HS-27A (cell line): Measurements from ENCODE around the gene PGK1.
"Not testable (repeated sequence)": the region's sequence is repeated elsewhere in the genome, so short reads cannot be mapped to it uniquely, and the experiment has no call there.

Experiments
- DNase-seq: peaks from one replicate; pipeline ENCODE4 v3.0.0-alpha.2; 2012; ENCODE audit warnings: low read depth, missing footprints

PGK1 gene

DNA sequence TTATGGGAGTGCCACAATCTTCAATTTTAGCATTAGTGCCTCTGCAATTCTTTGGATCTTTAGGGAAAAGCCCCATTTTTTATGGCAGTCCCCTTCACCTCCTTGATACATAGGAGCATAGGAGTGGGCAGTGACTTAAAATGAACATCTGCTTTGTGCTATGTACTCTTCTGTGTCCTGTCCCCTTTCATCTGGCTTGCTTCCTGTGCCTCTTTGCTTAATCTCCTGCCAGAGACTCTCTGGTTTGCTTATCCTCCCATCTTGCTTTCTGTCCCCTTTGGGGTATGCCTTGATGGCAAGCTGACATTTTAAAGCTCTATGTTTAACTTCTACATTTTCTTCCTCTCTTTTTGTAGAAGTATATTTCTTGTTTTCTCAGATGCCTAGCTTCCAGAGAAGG lies 12.3 kb downstream of the PGK1 start:
- no peak for DNase-seq

DNA sequence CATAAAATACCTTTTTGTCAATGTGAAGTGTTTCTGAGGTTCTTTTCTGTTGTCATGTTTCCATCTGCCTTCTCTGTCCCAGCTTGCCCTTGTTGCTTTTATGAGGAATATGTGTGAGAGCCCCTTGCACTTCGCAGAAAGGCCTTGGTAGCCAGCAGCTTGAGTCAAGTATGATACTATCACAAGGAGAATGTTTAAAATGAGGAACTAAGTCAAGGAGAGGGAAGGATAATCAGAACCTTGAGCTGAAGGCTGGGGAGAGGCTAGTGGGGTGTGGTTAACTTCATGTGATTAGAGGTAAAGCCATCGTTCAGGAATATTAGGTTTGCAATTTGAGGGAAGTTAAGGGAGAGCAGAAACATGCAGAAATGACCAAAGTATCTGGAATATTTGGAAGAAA lies 12.7 kb downstream of the PGK1 start:
- no peak for DNase-seq

DNA sequence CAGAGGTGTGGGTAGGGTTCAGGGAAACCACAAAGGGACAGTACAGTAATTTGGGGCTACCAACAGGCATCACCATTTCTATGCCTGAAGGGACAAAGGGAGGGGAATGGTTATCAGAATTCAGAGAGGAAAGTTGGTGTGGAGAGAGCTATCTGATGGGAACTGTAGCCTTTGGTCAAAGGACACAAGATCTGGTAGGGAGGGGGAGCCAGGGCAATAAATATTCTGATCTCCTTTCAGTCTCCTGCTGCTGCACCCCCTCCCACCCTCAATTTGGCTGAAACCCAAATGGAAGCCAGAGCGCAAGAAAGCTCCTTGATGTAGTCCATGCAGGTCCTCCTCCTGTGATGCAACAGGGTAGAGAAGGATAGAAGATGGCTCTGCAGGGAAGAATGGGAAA lies 14.6 kb downstream of the PGK1 start:
- DNase-seq = no peak

DNA sequence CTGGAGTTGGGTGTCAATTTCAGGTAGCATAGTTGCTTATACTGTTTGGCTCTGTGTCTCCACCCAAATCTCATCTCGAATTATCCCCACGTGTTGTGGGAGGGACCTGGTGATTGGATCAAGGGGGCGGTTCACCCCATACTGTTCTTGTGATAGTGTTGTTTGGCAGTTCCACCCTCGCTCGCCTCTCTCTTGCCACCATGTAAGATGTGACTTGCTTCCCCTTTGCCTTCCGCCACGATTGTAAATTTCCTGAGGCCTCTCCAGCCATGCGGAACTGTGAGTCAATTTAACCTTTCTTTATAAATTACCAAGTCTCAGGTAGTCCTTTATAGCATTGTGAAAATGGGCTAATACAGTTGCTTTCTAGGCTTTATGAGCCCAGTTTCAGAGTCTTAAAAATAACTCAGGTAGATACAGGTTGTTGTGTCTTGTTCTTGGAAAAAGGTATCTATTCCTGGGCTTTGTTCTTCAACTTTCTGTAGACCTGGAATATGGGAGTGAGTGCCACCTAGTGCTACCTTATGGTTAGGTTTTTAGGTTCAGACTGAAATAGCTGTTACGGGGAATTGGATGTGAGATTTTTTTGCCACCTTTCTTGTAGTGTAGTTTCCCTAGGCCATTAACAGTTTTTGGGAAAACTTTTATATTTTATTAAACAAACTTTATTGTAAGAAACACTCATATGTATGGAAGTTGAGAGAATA lies 15.6 kb downstream of the PGK1 start:
- no peak for DNase-seq

DNA sequence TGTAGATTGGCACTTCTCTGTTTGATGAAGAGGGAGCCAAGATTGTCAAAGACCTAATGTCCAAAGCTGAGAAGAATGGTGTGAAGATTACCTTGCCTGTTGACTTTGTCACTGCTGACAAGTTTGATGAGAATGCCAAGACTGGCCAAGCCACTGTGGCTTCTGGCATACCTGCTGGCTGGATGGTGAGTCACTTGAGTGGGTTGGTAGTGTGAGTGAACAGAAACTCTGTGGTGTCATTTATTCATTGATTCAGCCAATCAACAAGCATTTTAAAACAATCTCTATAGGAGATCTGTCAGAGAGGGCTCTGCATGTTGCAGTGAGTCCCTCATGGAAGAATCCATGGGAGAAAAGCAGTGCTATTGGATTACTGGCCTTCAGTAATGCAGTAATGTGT lies 19.1 kb downstream of the PGK1 start:
- no peak for DNase-seq

DNA sequence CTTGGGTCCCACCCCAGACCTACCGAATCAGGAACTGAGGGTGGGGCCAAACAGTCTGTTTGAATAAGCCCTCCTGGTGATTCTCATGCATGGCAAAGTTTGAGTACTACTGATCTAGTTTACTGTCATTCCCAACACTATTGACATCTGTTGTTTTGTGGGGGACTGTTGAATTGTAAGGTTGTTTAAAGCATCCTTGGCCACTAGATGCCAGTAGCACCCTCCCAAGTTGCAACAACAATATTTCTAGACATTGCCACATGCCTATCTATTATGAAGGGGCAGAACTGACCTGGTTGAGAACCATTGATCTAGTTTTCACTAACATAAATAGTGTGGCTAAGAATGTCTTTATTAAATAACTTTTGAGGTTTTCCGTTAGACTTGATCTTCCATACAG lies 20.3 kb downstream of the PGK1 start:
- no peak for DNase-seq

DNA sequence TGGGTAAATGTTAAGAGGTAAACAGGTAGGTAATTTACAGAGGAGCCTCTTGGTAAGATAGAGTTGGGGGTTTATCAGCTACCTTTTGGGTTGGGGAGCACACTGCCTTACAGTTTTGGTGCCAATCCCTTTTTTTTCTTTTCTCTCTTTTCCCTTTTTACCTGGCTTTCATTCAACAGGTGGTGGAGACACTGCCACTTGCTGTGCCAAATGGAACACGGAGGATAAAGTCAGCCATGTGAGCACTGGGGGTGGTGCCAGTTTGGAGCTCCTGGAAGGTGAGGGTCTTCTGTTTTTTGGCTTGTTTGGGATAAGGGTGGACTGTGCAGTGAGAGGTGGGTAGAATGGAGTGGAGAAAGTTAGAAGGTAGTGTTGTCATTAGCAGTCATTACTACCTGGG lies 21.1 kb downstream of the PGK1 start:
- no peak for DNase-seq

DNA sequence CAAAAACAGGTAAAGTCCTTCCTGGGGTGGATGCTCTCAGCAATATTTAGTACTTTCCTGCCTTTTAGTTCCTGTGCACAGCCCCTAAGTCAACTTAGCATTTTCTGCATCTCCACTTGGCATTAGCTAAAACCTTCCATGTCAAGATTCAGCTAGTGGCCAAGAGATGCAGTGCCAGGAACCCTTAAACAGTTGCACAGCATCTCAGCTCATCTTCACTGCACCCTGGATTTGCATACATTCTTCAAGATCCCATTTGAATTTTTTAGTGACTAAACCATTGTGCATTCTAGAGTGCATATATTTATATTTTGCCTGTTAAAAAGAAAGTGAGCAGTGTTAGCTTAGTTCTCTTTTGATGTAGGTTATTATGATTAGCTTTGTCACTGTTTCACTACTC lies 21.7 kb downstream of the PGK1 start:
- not testable (repeated sequence) for DNase-seq

DNA sequence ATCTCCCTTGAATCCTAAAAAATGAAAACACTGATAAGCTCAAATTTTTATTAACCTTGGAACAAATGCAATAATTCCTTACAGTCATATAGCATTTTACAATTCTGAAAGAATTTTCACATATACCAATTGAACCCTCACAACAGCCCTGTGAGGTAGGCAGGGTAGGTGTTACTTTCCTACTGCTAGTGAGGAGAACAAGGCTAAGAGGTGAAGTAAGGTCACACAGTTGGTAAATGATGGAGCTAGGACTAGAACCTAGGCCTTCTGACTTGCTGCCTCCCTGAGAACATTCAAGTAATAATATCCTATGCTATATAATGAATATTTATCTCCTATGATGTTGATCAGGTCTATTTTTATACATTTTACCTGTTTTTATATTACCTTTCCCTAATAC lies 25.7 kb downstream of the PGK1 start:
- no peak for DNase-seq

DNA sequence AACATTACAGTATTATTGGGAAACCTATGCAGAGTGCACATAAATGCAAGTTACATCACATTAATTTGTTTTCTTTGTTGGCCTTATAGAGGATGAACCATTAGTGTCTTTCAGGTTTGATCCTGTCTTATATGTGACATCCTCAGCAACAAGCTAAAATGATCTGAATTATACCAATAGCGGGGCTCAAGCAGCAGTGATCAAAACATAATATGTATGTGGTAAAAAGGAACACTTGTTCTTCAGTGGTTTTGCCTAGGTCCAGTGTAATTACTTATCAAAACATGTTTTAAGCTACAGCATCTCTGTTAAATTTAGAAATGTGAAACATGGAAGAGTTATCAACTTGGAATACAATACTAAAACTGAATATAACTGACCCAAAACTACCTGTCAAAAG lies 26.3 kb downstream of the PGK1 start:
- DNase-seq = no peak

DNA sequence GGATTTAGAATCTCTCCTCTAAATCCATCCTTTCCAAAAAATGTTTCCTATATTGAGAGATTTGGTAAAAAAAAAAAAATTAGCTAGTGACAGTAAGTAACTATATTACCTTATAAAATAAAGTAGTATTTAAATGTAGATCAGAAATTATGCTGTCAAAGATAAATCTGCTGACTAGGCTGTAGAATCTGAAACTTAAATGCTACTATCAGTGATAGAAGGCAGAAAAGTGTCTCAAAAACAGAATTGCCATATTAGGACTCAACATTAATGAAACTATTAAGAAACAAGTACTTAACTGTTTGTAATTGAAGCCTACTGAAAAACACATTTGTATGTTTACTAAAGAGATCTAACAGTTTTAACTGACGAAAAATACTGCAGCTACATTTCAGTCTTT lies 27.1 kb downstream of the PGK1 start:
- no peak for DNase-seq

DNA sequence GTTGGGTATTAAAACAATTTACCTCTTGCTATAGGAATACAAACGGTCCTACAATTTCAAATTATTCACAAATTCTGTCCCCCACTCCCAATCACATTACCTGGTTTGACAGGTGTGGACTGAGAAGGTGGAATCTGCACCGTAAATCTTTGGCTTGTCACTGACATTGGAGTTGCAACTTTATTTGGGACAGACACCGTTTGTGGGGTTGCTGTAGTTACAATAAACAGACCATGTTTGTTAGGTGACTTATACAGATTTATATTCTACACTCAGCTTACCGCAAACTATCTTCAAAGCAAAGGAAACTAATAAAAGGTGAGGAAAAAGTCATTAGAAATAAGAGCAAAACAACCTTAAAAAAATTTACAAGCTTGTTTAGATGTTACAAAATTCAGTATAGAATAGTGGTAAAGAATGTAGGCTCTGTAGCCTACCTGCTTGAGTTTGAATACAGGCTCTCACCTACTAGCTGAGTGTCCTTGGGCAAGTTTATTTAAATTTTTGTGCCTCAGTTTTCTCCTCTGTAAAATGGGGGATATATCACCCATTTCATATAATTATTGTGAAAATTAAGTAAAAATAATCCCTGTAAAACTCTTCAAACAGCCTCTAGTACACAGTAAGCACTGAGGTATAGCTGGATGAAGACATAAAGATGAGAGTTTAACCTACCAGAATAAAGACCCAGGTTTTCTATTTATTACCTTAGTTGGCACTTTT lies 29.4 kb downstream of the PGK1 start:
- no peak for DNase-seq

DNA sequence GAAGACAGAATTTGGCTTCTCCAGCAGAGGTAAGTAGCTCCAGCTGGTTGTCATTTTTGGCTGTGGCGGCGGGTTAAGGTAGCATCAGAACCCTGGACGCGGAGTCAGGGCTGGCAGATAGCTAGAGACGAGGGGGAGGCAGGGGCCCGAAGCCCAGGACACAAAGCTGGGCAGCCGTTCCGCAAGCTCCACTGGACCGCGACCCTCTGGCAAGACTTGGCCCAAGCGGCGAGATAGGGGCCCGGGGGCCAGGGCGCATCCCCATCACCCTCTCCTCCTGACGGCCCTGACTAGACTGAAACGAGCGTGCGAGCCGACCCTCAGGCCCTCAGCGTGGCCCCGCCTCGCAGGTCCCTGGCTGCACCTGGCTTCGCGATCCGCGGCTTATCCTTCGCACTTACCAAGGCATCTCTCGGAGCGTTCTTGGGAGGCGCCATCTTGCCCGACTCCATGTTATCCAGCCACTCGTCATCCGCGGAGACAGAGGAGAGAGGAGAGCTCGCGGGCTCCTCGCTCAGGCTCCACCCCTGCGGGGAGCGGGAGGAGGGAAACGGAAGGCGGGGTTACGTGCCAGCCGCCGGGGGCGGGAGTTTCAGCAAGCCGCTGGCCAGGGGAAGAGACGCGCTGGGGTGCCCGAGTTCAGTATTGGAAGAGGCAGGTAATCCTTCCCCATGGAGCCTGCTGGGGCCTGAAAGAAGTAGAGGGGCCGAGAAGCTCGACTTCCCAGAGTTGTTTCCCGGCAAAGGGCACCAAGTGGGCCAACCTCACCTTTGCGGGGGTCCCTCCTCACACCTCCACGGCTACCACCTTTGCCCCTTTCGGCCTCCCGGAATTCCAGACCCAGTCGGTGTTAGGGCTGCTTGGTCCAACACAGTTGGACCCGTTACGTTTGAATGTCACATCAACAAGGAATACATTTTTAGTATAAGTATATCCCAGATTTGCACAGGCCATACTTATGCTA lies 35.4 kb downstream of the PGK1 start, which contains the start of gene TAF9B:
TSS of gene TAF9B (minus strand) at position 491 of the 964 bp plus-strand sequence. CDS start at position 452, 39 bp downstream.
- peak; percentile 51 for DNase-seq

DNA sequence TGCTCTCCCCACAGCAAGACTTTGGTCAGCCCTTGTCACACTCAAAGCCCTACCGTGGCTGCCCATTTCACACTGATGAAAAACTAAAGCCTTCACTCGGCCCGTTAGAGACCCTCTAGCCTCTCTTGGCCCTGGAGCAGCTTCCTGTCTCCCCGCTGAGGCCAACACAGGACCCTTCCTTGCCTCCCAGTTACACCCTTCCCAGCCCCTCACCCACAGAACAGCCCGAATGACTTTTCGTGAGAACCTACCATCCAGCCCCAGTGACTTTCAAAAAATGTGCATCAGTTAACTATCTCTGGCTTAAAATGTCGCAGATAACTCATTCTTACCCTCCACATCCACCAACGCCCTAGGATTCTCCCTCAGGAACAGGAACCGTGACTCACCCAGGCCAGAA lies 36.2 kb downstream of the PGK1 start:
- no peak for DNase-seq

DNA sequence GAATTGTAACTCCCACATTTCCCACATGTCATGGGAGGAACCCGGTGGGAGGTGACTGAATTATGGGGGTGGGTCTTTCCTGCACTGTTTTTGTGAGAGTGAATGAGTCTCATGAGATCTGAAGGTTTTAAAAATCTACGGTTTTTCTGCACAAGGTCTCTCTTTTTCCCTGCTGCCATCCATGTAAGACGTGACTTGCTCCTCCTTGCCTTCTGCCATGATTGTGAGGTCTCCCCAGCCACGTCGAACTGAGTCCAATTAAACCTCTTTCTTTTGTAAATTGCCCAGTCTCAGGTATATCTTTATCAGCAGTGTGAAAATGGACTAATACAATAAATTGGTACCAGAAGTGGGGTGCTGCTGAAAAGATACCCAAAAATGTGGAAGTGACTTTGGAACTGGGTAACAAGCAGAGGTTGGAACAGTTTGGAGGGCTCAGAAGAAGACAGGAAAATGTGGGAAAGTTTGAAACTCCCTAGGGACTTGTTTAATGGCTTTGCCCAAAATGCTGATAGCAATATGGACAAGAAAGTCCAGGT lies 43.0 kb downstream of the PGK1 start:
- not testable (repeated sequence) for DNase-seq

DNA sequence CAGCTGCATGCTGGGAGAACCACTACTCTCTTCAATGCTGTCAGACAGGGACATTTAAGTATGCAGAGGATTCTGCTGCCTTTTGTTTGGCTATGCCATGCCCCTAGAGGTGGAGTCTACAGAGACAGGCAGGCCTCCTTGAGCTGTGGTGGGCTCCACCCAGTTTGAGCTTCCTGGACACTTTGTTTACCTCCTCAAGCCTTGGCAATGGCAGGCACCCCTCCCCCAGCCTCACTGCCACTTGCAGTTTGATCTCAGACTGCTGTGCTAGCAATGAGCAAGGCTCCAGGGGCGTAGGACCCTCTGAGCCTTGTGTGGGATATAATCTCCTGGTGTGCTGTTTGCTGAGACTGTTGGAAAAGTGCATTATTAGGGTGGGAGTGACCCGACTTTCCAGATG lies 53.3 kb downstream of the PGK1 start:
- not testable (repeated sequence) for DNase-seq

DNA sequence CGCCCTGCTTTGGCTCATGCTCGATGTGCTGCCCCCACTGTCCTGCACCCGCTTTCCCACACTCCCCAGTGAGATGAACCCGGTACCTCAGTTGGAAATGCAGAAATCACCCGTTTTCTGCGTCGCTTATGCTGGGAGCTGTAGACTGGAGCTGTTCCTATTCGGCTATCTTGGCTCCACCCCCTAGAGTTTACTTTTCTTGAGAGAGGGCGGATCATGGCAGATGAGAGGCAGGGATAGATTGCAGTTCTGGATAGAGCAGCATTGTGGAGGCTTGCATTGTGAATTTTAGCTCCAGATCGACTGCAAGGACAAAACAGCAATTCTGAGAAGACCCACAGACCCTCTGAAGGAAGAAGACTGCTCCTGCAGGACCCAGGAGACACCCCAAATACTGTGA lies 53.8 kb downstream of the PGK1 start:
- not testable (repeated sequence) for DNase-seq

DNA sequence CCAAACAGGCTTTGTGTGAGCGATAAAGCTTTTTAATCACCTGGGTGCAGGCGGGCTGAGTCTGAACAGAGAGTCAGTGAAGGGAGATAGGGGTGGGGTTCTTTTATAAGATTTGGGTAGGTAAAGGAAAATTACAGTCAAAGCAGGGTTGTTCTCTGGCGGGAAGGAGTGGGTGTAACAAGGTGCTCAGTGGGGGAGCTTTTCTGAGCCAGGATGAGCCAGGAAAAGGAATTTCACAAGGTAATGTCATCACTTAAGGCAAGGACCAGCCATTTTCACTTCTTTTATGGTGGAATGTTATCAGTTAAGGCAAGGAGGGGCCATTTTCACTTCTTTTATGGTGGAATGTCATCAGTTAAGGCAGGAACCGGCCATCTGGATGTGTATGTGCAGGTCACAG lies 56.7 kb downstream of the PGK1 start:
- not testable (repeated sequence) for DNase-seq

DNA sequence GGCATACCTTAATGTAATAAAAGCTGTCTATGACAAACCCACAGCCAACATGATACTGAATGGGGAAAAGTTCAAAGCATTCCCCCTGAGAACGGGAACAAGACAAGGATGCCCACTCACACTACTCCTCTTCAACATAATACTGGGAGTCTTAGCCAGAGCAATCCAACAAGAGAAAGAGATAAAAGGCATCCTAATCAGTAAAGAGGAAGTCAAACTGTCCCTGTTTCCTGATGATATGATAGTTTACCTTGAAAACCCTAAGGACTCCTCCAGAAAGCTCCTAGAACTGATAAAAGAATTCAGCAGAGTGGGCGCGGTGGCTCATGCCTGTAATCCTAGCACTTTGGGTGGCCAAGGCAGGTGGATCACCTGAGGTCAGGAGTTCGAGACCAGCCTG lies 59.1 kb downstream of the PGK1 start:
- not testable (repeated sequence) for DNase-seq

DNA sequence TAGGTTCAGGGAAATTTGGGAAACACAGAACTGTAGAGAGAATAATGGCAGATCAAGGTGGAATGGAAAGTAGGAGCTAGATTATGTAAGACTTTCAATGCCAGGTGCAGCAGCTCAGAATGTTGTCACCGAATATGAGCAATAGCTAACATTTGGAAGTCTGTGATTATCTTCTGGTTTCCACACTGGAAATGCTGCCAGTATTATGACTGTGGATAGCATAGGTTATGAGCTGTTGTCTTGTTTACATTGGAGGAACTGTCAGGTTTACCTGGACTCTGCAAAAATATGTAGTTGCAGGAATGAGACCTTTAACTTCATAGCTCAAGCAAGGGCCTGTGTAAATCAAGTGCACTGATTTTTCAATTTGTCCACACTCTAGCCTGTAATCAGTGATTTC lies 61.4 kb downstream of the PGK1 start:
- DNase-seq = no peak

DNA sequence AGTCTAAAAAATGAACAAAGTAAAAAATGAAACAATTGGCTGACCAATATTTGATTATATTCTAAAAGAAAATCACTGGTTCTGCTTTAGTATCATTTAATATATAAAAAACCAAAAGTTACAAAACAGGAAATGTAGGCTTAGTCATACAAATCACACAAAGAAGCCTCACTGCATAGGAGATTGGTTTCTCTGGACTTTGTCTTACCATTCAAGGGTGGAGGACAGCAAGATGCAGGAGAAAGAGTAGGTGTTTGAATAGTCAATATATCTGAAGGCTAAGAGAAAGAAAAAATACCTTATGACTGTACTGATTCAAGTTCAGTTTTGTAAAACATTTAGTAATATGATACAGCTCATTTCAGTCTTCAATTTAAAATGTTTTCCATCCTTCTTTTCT lies 64.0 kb downstream of the PGK1 start:
- DNase-seq = no peak
